ENCODE results near the gene KRTAP3-3.

Gene KRTAP3-3

GRCh38 chr17:40956401-40957254 is 37.3 kb downstream of the KRTAP3-3 start:
- DNase-seq, result peak; percentile 98

DNA sequence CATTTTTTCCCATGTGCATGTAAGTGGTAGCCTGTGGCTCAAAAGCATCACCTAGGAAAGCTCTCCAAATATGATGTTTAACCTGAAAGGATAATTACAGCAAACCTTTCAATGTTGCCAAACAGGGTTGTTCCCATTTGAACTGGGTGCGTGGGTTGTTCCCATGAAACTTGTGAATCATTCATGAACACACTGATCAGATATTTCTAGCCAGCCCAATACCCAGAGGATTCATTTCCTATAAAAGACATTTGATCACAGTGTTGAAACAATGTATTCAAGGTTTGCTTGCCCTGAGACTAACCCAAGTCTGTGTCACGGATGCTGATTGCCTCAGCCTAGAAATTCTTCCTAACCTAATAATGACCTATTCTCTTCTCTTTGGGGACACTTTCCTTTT is 40.1 kb downstream of the KRTAP3-3 start:
- DNase-seq, result peak; percentile 88

DNA sequence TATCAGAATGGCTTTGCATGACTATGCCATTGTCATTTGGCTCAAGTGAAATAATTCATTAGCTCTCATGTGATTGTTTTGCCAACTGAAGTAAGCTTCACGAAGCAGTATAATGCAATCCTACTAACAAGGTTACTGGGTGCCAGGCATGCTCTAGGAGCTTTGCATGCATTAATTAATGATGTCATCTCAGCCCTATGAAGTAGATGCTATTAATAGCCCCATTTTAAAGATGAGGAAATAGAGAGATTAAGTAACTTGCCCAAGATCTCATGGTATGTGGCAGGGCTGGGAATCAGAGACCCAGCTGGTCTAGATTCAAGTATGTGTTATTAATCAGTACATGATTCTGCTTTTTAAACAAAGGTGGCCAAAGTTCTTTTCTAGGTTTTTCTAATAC is 41.3 kb downstream of the KRTAP3-3 start:
- peak; percentile 92 for DNase-seq

GRCh38 chr17:40952154-40952553 is 41.8 kb downstream of the KRTAP3-3 start:
- no peak for DNase-seq

DNA sequence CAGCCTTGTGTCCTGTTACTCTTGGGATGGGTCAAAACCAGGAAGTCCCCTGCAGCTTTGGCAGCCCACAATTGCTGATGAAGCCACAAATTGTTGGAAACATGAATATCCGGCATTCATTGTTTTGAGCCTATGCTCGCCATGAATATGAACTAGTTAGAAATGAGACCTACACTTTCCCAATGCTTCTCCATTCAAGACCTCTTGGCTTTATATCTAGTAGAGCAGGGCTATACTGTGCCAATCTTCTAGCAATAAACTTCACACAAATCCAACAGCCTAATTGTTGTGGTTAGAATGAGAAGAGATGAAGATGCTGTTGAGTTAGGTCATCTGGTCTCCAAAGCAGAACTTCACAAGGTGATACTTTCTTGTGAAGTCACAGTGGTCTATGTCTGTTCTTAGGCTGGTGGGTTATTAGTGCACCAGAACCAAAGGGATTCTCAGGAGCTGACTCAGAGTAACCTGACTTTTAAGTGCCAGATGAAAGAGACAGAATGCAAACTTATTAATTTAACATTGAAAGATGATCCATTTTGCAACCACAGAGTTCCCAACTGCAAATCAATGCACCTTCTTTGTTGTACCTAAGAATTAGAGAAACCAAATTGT is 42.8 kb downstream of the KRTAP3-3 start:
- no peak for DNase-seq

- DNase-seq, result no peak
These were observed 43.8 kb downstream of the KRTAP3-3 start for GRCh38 chr17:40950176-40950575.

DNA sequence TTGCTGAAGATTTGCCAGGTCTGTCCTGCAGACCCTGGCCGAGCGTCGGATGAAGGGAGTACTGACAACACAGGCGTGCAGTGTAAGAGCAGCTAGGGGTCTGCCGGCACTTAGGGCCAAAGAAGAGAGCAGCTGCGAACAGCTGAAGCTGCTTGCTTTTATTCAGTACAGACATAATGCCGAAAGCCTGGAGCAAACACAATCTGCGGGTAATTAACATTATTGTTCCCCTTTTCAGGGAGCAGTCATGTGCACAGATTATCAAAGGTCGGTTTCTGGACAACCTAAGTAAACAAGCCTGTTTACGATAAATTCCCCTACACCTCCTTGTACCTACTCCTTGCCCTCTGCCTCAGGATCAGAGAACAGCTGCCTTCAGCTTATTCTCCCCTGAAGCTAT is 44.5 kb downstream of the KRTAP3-3 start:
- no peak for DNase-seq

DNA sequence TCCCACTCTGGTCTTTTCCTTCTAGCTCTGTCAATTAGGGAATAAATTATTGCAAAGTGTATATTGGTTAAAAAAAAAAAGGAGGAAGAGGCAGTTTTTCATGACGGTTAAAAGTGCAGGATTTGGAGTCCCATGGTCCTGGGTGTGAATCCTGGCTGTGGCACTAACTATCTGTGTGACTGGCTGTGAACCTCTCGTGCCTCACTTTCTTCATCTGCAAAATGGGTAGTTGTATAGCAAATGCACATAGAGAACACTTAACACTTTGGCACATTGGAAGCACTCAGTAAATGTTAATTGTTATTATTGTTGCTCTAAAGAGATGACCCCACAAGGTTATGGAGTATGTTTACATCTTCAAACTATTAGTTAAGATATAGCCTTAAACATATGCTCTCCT is 46.0 kb downstream of the KRTAP3-3 start:
- no peak for DNase-seq

GRCh38 chr17:40945414-40945813 is 48.5 kb downstream of the KRTAP3-3 start:
- no peak for DNase-seq

GRCh38 chr17:40944531-40944930 is 49.4 kb downstream of the KRTAP3-3 start:
- no peak for DNase-seq
